Heart left ventricle (tissue), 16 donors: ENCODE measurements around the gene TTLL5. TPM values are rescaled to one million over a fixed set of nuclear protein-coding genes. Genes with fewer than 3 reads are reported as not detected.

Source experiments
- ATAC-seq, 4 donors: fragments of 200-7000 bp; cut with Tn5 transposase; one replicate each; pipeline ENCODE4 v1.9.1; 2020 to 2022; ENCODE audit warnings: moderate library complexity in 4 of 4, mild to moderate bottlenecking in 3 of 4, moderate number of reproducible peaks in 1 of 4
- DNase-seq, 5 donors: peaks; one replicate each; pipeline ENCODE4 v3.0.0-alpha.2; 2020
- H3K27ac ChIP-seq, 12 donors: fragments of 200-600 bp; sonication (generic) in 4 of 12; one replicate each; pipeline versions ENCODE4 v1.5.0 to v1.8.0; 2016 to 2022; ENCODE audit warnings: mild to moderate bottlenecking in 2 of 12
- H3K27me3 ChIP-seq, 9 donors: fragments of 200-600 bp; sonication (generic) in 2 of 9; one replicate each; pipeline versions ENCODE4 v1.5.1 to v1.8.0; 2016 to 2022; ENCODE audit warnings: mild to moderate bottlenecking in 3 of 9
- H3K36me3 ChIP-seq, 9 donors: fragments of 200-600 bp; sonication (generic) in 2 of 9; one replicate each; pipeline versions ENCODE4 v1.5.0 to v1.8.0; 2018 to 2022; ENCODE audit warnings: mild to moderate bottlenecking in 2 of 9
- H3K4me1 ChIP-seq, 12 donors: fragments of 200-600 bp; sonication (generic) in 4 of 12; one replicate each; pipeline versions ENCODE4 v1.5.0 to v1.8.0; 2016 to 2022; ENCODE audit warnings: mild to moderate bottlenecking in 3 of 12
- H3K4me3 ChIP-seq, 12 donors: fragments of 200-600 bp; sonication (generic) in 4 of 12; one replicate each; pipeline versions ENCODE4 v1.5.0 to v1.8.0; 2017 to 2022; ENCODE audit warnings: mild to moderate bottlenecking in 9 of 12, moderate library complexity in 4 of 12
- H3K9me3 ChIP-seq, 12 donors: fragments of 200-600 bp; sonication (generic) in 4 of 12; one replicate each; pipeline versions ENCODE4 v1.5.0 to v1.8.0; 2016 to 2022; ENCODE audit warnings: mild to moderate bottlenecking in 1 of 12
- POLR2A ChIP-seq, 2 donors: fragments of 450-650 bp; IDR thresholded peaks; one replicate each; pipeline ENCODE4 v1.6.1; 2017; ENCODE audit warnings: antibody characterized with exemption in 2 of 2, mild to moderate bottlenecking in 2 of 2, moderate library complexity in 2 of 2
- WGBS, 4 donors: extraction: QIAGEN DNeasy Blood & Tissue Kit in 2 of 4; methylation state at CpG; one replicate each; pipeline versions ENCODE4 v1.1.5 to v1.1.7; 2013 to 2018; 5-methylcytosine and 5-hydroxymethylcytosine counted together
- intact Hi-C, 10 donors: fragments of 100-400 bp; cut with DNase I; formaldehyde crosslinking; loops; one replicate each; pipeline versions ENCODE4 v1.11.1 to v1.14.2; 2022
- polyA plus RNA-seq, 2 donors: library from polyadenylated mRNA; stranded (reverse); fragments of 200-250 nt; gene quantifications; one replicate each; pipeline ENCODE4 v1.2.3, GENCODE V29; 2013
- total RNA-seq, 9 donors: library from RNA; depleted of rRNA in 2 of 9; stranded (reverse); fragments of >200 nt in 2 of 9; fragmentation: NEBNext Ultra II Directional in 3 of 9; extraction: Animal tissue kit (Norgen Biotek cat#: 25700) in 3 of 9; gene quantifications; one replicate each; pipeline versions ENCODE4 v1.1.0 to v1.2.4, GENCODE V29; 2016 to 2023
- TF ChIP-seq, protein P1 (sequence below), 12 donors: fragments of 200-600 bp; sonication (generic) in 4 of 12; IDR thresholded peaks; one replicate each; pipeline versions ENCODE4 v1.5.0 to v1.8.0; 2018 to 2022; ENCODE audit warnings: antibody characterized with exemption in 12 of 12, mild to moderate bottlenecking in 5 of 12
- donor health status: ischemic (EF 13 %, LVEDD 7.1; RV severe dilation, severe dysfunction).
- donor health status: healthy with polysubstance abuse.
- donor health status: DM: no; HTN: yes; CAD: no.
- donor health status: DM: no; HTN: no; CAD: no.
- donor health status: ischemic (EF 25% LVEDD 6.9; RV normal size, moderate dysfunction).
- donor health status: ischemic (EF 25% LVEDD 5.7; RV mildly dilated, moderate dysfunction).
- donor health status: healthy.
- donor health status: DM: yes; HTN: yes; CAD: no.
- donor health status: ischemic (EF 35%, LVEDD 5.7; RV mildly dilated, moderate dysfunction).
- donor health status: nonischemic (EF 11% LVEDD 7.7; RV severe dilation, severe dysfunction).
- donor health status: DM: yes; HTN: yes; CAD: no.
- donor health status: PGD.
- donor health status: ischemic (EF 29% LVEDD 5.4; RV normal size, mild dysfunction).
- donor health status: nonischemic (EF 23%, LVEDD 6.1; RV moderate dilation, normal function).

The TTLL5 gene
- total and polyA plus RNA-seq, 11 donors: 6.2 to 24.6 (median 15.8) TPM

DNA sequence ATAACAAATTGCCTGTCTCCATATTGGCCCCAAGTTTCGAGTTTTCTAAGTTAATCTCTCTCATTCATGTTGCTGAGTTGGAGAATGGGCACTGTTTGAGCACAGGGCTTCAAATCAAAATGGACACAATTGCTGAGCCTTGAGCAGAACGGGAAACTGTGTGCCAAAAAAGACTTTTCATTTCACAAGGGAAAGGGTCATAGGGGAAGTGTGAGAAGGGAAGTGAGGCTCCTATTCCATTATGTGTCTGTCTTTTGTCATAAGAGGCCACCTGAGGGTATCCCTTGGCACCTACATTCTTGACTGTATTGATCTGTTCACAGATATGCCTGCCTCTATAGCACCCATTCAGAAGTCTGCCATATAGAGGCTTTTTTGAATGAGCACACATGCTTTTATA is 59.1 kb downstream of the TTLL5 start:
- Histone ChIP-seq H3K9me3 (no peaks in the 10 kb centered on the region), H3K4me1 (peaks cover 3 to 56% (median 19%) of the 10 kb centered on the region in 12 donors), H3K36me3 (peaks cover 0 to 12% (median 0%) of the 10 kb centered on the region in 9 donors), H3K27me3 (no peaks in the 10 kb centered on the region), H3K27ac (peak overlapping the region in 9 of 12 donors; percentile 26 to 79 (median 70)), H3K4me3 (no peak overlapping the region)
- 85 to 92% (median 90%) methylated on average over 2 of the region's 2 CpGs for WGBS, 4 donors
- DNase-seq (no peak), ATAC-seq (no peak)
- TF ChIP-seq, protein P1, sequence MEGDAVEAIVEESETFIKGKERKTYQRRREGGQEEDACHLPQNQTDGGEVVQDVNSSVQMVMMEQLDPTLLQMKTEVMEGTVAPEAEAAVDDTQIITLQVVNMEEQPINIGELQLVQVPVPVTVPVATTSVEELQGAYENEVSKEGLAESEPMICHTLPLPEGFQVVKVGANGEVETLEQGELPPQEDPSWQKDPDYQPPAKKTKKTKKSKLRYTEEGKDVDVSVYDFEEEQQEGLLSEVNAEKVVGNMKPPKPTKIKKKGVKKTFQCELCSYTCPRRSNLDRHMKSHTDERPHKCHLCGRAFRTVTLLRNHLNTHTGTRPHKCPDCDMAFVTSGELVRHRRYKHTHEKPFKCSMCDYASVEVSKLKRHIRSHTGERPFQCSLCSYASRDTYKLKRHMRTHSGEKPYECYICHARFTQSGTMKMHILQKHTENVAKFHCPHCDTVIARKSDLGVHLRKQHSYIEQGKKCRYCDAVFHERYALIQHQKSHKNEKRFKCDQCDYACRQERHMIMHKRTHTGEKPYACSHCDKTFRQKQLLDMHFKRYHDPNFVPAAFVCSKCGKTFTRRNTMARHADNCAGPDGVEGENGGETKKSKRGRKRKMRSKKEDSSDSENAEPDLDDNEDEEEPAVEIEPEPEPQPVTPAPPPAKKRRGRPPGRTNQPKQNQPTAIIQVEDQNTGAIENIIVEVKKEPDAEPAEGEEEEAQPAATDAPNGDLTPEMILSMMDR (IDR thresholded peaks at IDR 0.05): no peak
- no peak for TF ChIP-seq POLR2A (IDR thresholded peaks at IDR 0.05)
- intact Hi-C loops: loop anchor here in 3 of 10 donors (5.0 to 10.0 kb wide), 3 partner anchors 55 to 147 kb away; no protein-coding TSS in a partner anchor

DNA sequence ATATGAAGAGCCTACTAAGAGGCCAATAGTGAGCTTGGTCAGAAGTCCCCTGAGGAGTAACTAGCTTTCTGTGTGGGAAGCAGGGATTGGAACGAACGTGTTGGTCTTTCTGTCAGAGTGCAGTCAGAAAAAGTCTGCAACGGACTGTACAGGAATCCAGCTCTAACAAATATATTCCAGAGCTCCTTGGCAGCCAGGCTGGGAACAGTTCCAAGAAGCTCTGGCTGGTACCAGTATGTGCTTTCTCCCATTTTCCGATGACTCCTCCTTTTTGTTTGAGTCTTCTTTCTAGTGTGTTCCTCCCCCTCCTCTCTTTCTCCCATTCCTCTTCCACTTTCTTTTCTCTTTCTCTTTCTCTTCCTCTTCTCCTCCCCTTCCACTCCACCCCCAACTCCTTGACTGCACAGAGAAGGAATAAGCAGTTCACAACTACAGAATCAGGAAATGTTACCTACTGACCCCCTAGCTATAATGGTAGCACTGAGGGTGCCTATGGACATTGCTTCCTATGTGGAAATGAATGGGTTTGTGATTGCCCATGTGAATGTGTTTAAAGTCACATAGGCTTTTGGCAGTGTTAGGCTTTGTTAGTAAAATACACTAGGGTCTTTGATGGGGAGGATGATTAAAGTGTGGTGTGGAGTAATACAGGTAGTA is 59.9 kb downstream of the TTLL5 start:
- peak overlapping the region in 5 of 12 donors; percentile 9 to 31 (median 22) for H3K4me3 ChIP-seq
- 14 to 25% (median 20%) methylated on average over 4 of the region's 4 CpGs for WGBS, 4 donors
- no peaks in the 10 kb centered on the region for H3K27me3 ChIP-seq
- intact Hi-C loops: loop anchor here in 3 of 10 donors (5.0 to 10.0 kb wide), 3 partner anchors 54 to 146 kb away; no protein-coding TSS in a partner anchor
- TF ChIP-seq POLR2A (IDR thresholded peaks at IDR 0.05): no peak
- TF ChIP-seq, protein P1 (IDR thresholded peaks at IDR 0.05): no peak
- ATAC-seq (peak; percentile 74 to 87 (median 77)), DNase-seq (peak in 4 of 5 donors; percentile 56 to 65 (median 60))
- peak overlapping the region; percentile 26 to 79 (median 66) for H3K27ac ChIP-seq
- H3K4me1 ChIP-seq: peaks cover 3 to 56% (median 27%) of the 10 kb centered on the region in 12 donors
- H3K36me3 ChIP-seq: peaks cover 0 to 12% (median 0%) of the 10 kb centered on the region in 9 donors
- H3K9me3 ChIP-seq: no peaks in the 10 kb centered on the region

DNA sequence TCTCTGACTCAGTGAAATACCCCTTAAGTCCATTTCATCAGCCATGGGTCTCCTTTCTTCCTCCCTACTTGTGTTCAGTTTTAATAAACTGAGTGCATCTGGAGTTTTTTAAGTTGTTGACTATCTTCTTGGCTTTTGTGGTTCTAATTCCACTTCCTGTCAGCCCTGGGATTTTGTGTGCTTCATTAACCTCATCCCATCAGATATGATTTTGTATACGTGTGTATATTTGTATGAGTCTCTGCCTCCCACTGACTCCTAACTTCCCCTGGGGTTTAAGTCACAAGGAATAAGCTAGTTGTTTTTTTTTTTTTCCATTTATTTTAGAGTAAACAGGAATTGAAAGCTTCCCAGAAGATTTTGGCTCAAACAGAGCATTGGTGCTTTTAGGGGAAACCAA is 62.7 kb downstream of the TTLL5 start:
- Histone ChIP-seq H3K4me1 (peaks cover 3 to 50% (median 30%) of the 10 kb centered on the region in 12 donors), H3K27ac (peak overlapping the region; percentile 21 to 80 (median 67)), H3K27me3 (no peaks in the 10 kb centered on the region), H3K9me3 (peaks cover 0 to 7% (median 0%) of the 10 kb centered on the region in 12 donors), H3K36me3 (peaks cover 0 to 12% (median 0%) of the 10 kb centered on the region in 9 donors), H3K4me3 (no peak overlapping the region)
- 30 to 49% (median 40%) methylated on average over 1 of the region's 1 CpG for WGBS, 4 donors
- DNase-seq: peak in 1 of 5 donors; percentile 23
- intact Hi-C loops: loop anchor here in 3 of 10 donors (5.0 to 10.0 kb wide), 3 partner anchors 51 to 144 kb away; no protein-coding TSS in a partner anchor
- ATAC-seq: peak in 3 of 4 donors; percentile 37 to 63 (median 41)
- no peak for TF ChIP-seq POLR2A (IDR thresholded peaks at IDR 0.05)
- TF ChIP-seq, protein P1 (IDR thresholded peaks at IDR 0.05): no peak
